Measurements from ENCODE around the gene B4GALNT2. TPM values are rescaled to one million over a fixed set of nuclear protein-coding genes. Genes with fewer than 3 reads are reported as not detected.

The B4GALNT2 gene
- total and polyA plus RNA-seq, 2 donors from 2014 or later, result 1.3 to 4.3 TPM

GRCh38 chr17:49213399-49213798 is 80.8 kb downstream of the B4GALNT2 start:
- DNase-seq (no peak), FAIRE-seq (no peak)
- H3K9ac ChIP-seq (ENCODE audit: low read length in 3 of 3), result no peak overlapping the region
- no peaks in the 10 kb centered on the region for H3K36me3 ChIP-seq (ENCODE audit: control insufficient read depth in 2 of 3, insufficient read depth in 3 of 3, low read length in 3 of 3)
- no peak overlapping the region for H3K27ac ChIP-seq (ENCODE audit: low read depth in 2 of 2, low read length in 2 of 2)
- no peak for TF ChIP-seq CTCF (IDR thresholded peaks at IDR 0.05; ENCODE audit: borderline replicate concordance, extremely low read depth, insufficient read depth)
- intact Hi-C loops (cut with DNase I), result no loop called here
- H3K4me1 ChIP-seq (ENCODE audit: control insufficient read depth in 2 of 3, insufficient read depth in 2 of 3, low read depth in 1 of 3, low read length in 3 of 3), result peaks cover 4 to 20% (median 8%) of the 10 kb centered on the region in 3 donors
- peak overlapping the region in 1 of 3 donors; percentile 3 for H3K4me3 ChIP-seq (ENCODE audit: low read length in 3 of 3)
- no peaks in the 10 kb centered on the region for H3K9me3 ChIP-seq (ENCODE audit: control insufficient read depth in 2 of 3, insufficient read depth in 1 of 3, low read length in 3 of 3)
- H3K27me3 ChIP-seq (ENCODE audit: control insufficient read depth, insufficient read depth, low read length), result no peaks in the 10 kb centered on the region

- intact Hi-C loops (cut with DNase I), result no loop called here
- no peak overlapping the region for H3K27ac ChIP-seq (ENCODE audit: low read depth in 2 of 2, low read length in 2 of 2)
- H3K4me3 ChIP-seq (ENCODE audit: low read length in 3 of 3), result no peak overlapping the region
- H3K9ac ChIP-seq (ENCODE audit: low read length in 3 of 3), result no peak overlapping the region
- DNase-seq, result no peak
- FAIRE-seq, result no peak
- H3K36me3 ChIP-seq (ENCODE audit: control insufficient read depth in 2 of 3, insufficient read depth in 3 of 3, low read length in 3 of 3), result no peaks in the 10 kb centered on the region
- no peak for TF ChIP-seq CTCF (IDR thresholded peaks at IDR 0.05; ENCODE audit: borderline replicate concordance, extremely low read depth, insufficient read depth)
- H3K9me3 ChIP-seq (ENCODE audit: control insufficient read depth in 2 of 3, insufficient read depth in 1 of 3, low read length in 3 of 3), result no peaks in the 10 kb centered on the region
- peaks cover 4 to 20% (median 8%) of the 10 kb centered on the region in 3 donors for H3K4me1 ChIP-seq (ENCODE audit: control insufficient read depth in 2 of 3, insufficient read depth in 2 of 3, low read depth in 1 of 3, low read length in 3 of 3)
- H3K27me3 ChIP-seq (ENCODE audit: control insufficient read depth, insufficient read depth, low read length), result no peaks in the 10 kb centered on the region
These were observed 81.3 kb downstream of the B4GALNT2 start for GRCh38 chr17:49213847-49214246.

- intact Hi-C loops (cut with DNase I), result no loop called here
- H3K9me3 ChIP-seq (ENCODE audit: control insufficient read depth in 2 of 3, insufficient read depth in 1 of 3, low read length in 3 of 3), result no peaks in the 10 kb centered on the region
- no peak for TF ChIP-seq CTCF (IDR thresholded peaks at IDR 0.05; ENCODE audit: borderline replicate concordance, extremely low read depth, insufficient read depth)
- H3K36me3 ChIP-seq (ENCODE audit: control insufficient read depth in 2 of 3, insufficient read depth in 3 of 3, low read length in 3 of 3), result no peaks in the 10 kb centered on the region
- H3K27me3 ChIP-seq (ENCODE audit: control insufficient read depth, insufficient read depth, low read length), result no peaks in the 10 kb centered on the region
- DNase-seq (no peak), FAIRE-seq (no peak)
- peak overlapping the region in 1 of 2 donors; percentile 51 for H3K27ac ChIP-seq (ENCODE audit: low read depth in 2 of 2, low read length in 2 of 2)
- H3K9ac ChIP-seq (ENCODE audit: low read length in 3 of 3), result no peak overlapping the region
- H3K4me3 ChIP-seq (ENCODE audit: low read length in 3 of 3), result no peak overlapping the region
- H3K4me1 ChIP-seq (ENCODE audit: control insufficient read depth in 2 of 3, insufficient read depth in 2 of 3, low read depth in 1 of 3, low read length in 3 of 3), result peaks cover 2 to 16% (median 3%) of the 10 kb centered on the region in 3 donors
These were observed 82.2 kb downstream of the B4GALNT2 start for GRCh38 chr17:49214676-49215360.

Data from kidney (tissue), 14 donors.